Ovary (tissue), 10 donors: ENCODE results near the gene CEP126. TPM values are rescaled to one million over a fixed set of nuclear protein-coding genes. Genes with fewer than 3 reads are reported as not detected.

Experiments
- DNase-seq, 5 donors: peaks; one replicate each; pipeline ENCODE4 v3.0.0-alpha.2; 2019 to 2020
- H3K27ac ChIP-seq, 2 donors: fragments of 200-600 bp; one replicate each; pipeline versions ENCODE4 v1.5.1 to v1.8.0; 2019 to 2022
- H3K27me3 ChIP-seq: fragments of 200-600 bp; one replicate; pipeline ENCODE4 v1.8.0; 2022
- H3K36me3 ChIP-seq: fragments of 200-600 bp; sonication (generic); one replicate; pipeline ENCODE4 v1.5.1; 2019
- H3K4me1 ChIP-seq: one replicate; pipeline ENCODE4 v1.8.1; 2013; ENCODE audit warnings: mild to moderate bottlenecking, moderate library complexity; ENCODE audit not compliant: insufficient read depth
- H3K4me3 ChIP-seq: fragments of 200-600 bp; sonication (generic); one replicate; pipeline ENCODE4 v1.5.1; 2017
- H3K9me3 ChIP-seq, 2 donors: fragments of 200-600 bp in 1 of 2; sonication (generic) in 1 of 2; one replicate each; pipeline versions ENCODE4 v1.5.1 to v1.8.1; 2013 to 2019; ENCODE audit warnings: mild to moderate bottlenecking in 1 of 2, moderate library complexity in 1 of 2
- CTCF ChIP-seq, 3 donors: fragments of 450-650 bp in 2 of 3; fragments of 200-600 bp in 1 of 3; IDR thresholded peaks; one replicate each; pipeline versions ENCODE4 v1.5.1 to v1.8.0; 2016 to 2022; ENCODE audit warnings: antibody characterized with exemption in 3 of 3, mild to moderate bottlenecking in 1 of 3
- EP300 ChIP-seq: sonication (generic); formaldehyde crosslinking; IDR thresholded peaks from one replicate; pipeline ENCODE4 v1.6.1; 2017; ENCODE audit warnings: antibody characterized with exemption
- POLR2A ChIP-seq: fragments of 450-650 bp; IDR thresholded peaks from one replicate; pipeline ENCODE4 v1.6.1; 2017; ENCODE audit warnings: antibody characterized with exemption, mild to moderate bottlenecking, moderate library complexity
- WGBS, 3 donors: extraction: QIAGEN DNeasy Blood & Tissue Kit in 1 of 3; methylation state at CpG; one replicate each; pipeline versions ENCODE4 v1.1.5 to v1.1.7; 2013 to 2017; 5-methylcytosine and 5-hydroxymethylcytosine counted together
- intact Hi-C, 4 donors: fragments of 100-400 bp; cut with DNase I; formaldehyde crosslinking; loops; one replicate each; pipeline versions ENCODE4 v1.11.0 to v1.15.1; 2022 to 2023
- long read RNA-seq, 3 donors: library from polyadenylated mRNA in 2 of 3; unstranded in 2 of 3; transcript quantifications; one replicate each; pipeline ENCODE4 v2.0.0 and lab custom pipeline, GENCODE V29; 2021 to 2026
- polyA plus RNA-seq, 2 donors: library from polyadenylated mRNA; stranded (reverse); fragments of 200-250 nt in 1 of 2; fragments of 350-450 nt in 1 of 2; fragmentation: Illumina TruSeq in 1 of 2; extraction: RNeasy Lipid Tissue Mini Kit (QIAGEN cat#74804) in 1 of 2; gene quantifications; one replicate each; pipeline ENCODE4 v1.2.3, GENCODE V29; 2013 to 2014
- total RNA-seq, 7 donors: library from RNA; depleted of rRNA in 2 of 7; stranded (reverse); fragments of >200 nt in 2 of 7; fragmentation: NEBNext Ultra II Directional in 3 of 7; extraction: Animal tissue kit (Norgen Biotek cat#: 25700) in 3 of 7; gene quantifications; one replicate each; pipeline versions ENCODE4 v1.1.0 to v1.2.4, GENCODE V29; 2016 to 2023
- donor health status: DM: no; HTN: no; CAD: no; lungs with moderate emphysema.
- donor health status: DM: no; HTN: no; CAD: no.
- donor health status: Bipolar disorder and iron deficiency.
- donor health status: DM: yes; HTN: yes; CAD: no.
- donor health status: DM: no; HTN: no; CAD: no.
- donor health status: DM: yes; HTN: yes; CAD: no.

Gene CEP126
- 10 to 100 TPM in 2 of 7 donors, 1 to 10 TPM in 5; 8.8 to 10.8 (median 9.5) TPM for total RNA-seq
- polyA plus RNA-seq: 1 to 10 TPM; 5.9 to 7.2 TPM
- long read RNA-seq, donor 1, partial matches to known transcripts: 11 of 18 reads
- long read RNA-seq, donor 1, other reads (novel, unspliced or antisense): 7 of 18 reads
- long read RNA-seq, donor 2: 0 reads
- long read RNA-seq, donor 3, full-length matches to known transcripts: 1 of 7 reads
- long read RNA-seq, donor 3, partial matches to known transcripts: 4 of 7 reads
- long read RNA-seq, donor 3, other reads (novel, unspliced or antisense): 2 of 7 reads

- Histone ChIP-seq H3K9me3 (no peaks in the 10 kb centered on the region), H3K27me3 (no peaks in the 10 kb centered on the region), H3K27ac (peak within 1 kb of the TSS; percentile 52 to 70), H3K4me1 (peaks cover 5% of the 10 kb centered on the region), H3K4me3 (peak within 1 kb of the TSS; percentile 86), H3K36me3 (no peaks in the 10 kb centered on the region)
- TF ChIP-seq CTCF (IDR thresholded peaks at IDR 0.05): peak; percentile 41 to 65 (median 64)
- TF ChIP-seq POLR2A: peak; percentile 60
- no peak for TF ChIP-seq EP300
- intact Hi-C loops: no loop called here
- DNase-seq: peak; percentile 96 to 97 (median 96)
- WGBS, 3 donors: 0% methylated on average over 56 of the region's 56 CpGs
These were observed at the start of gene CEP126 for GRCh38 chr11:101914738-101915426. Gene CEP126 (plus strand): TSS chr11:101915010. CDS start chr11:101915285, 275 bp downstream.

- Histone ChIP-seq H3K4me1 (peaks cover 4% of the 10 kb centered on the region), H3K4me3 (no peak overlapping the region), H3K27ac (no peak overlapping the region), H3K27me3 (no peaks in the 10 kb centered on the region), H3K9me3 (no peaks in the 10 kb centered on the region), H3K36me3 (no peaks in the 10 kb centered on the region)
- DNase-seq: no peak
- WGBS, 3 donors: 65 to 77% (median 70%) methylated on average over 5 of the region's 5 CpGs
- intact Hi-C loops: loop anchor here in 2 of 4 donors (10.0 kb wide), 2 partner anchors 108 to 138 kb away; no protein-coding TSS in a partner anchor
- TF ChIP-seq EP300: no peak
- TF ChIP-seq POLR2A: no peak
- TF ChIP-seq CTCF (IDR thresholded peaks at IDR 0.05): no peak
These were observed 48.0 kb upstream of the CEP126 start for GRCh38 chr11:101866619-101867491.

- no peaks in the 10 kb centered on the region for H3K4me1 ChIP-seq
- 81 to 86% (median 84%) methylated on average over 2 of the region's 2 CpGs for WGBS, 3 donors
- intact Hi-C loops: loop anchor here in 2 of 4 donors (10.0 kb wide), 2 partner anchors 107 to 137 kb away; no protein-coding TSS in a partner anchor
- no peak for TF ChIP-seq CTCF (IDR thresholded peaks at IDR 0.05)
- no peak for TF ChIP-seq EP300
- TF ChIP-seq POLR2A: no peak
- no peak for DNase-seq
- no peaks in the 10 kb centered on the region for H3K27me3 ChIP-seq
- H3K9me3 ChIP-seq: no peaks in the 10 kb centered on the region
- H3K36me3 ChIP-seq: no peaks in the 10 kb centered on the region
- no peak overlapping the region for H3K4me3 ChIP-seq
- no peak overlapping the region for H3K27ac ChIP-seq
These were observed 46.9 kb upstream of the CEP126 start for GRCh38 chr11:101867951-101868350.

GRCh38 chr11:101870510-101870909, 44.3 kb upstream of the CEP126 start:
- 92 to 95% (median 94%) methylated on average over 6 of the region's 6 CpGs for WGBS, 3 donors

More at GRCh38 chr11:101870510-101870909, 44.3 kb upstream of the CEP126 start:
- TF ChIP-seq POLR2A (no peak), CTCF (IDR thresholded peaks at IDR 0.05) (no peak), EP300 (no peak)
- intact Hi-C loops: no loop called here
- Histone ChIP-seq H3K9me3 (no peaks in the 10 kb centered on the region), H3K4me3 (no peak overlapping the region), H3K27me3 (no peaks in the 10 kb centered on the region), H3K36me3 (no peaks in the 10 kb centered on the region), H3K27ac (no peak overlapping the region), H3K4me1 (no peaks in the 10 kb centered on the region)
- DNase-seq: no peak
